ENCODE measurements around the gene RND3. TPM values are rescaled to one million over a fixed set of nuclear protein-coding genes. Genes with fewer than 3 reads are reported as not detected.

RND3 gene
- total RNA-seq, 4 donors from 2014 or later = 35.5 to 66.8 (median 47.6) TPM

DNA sequence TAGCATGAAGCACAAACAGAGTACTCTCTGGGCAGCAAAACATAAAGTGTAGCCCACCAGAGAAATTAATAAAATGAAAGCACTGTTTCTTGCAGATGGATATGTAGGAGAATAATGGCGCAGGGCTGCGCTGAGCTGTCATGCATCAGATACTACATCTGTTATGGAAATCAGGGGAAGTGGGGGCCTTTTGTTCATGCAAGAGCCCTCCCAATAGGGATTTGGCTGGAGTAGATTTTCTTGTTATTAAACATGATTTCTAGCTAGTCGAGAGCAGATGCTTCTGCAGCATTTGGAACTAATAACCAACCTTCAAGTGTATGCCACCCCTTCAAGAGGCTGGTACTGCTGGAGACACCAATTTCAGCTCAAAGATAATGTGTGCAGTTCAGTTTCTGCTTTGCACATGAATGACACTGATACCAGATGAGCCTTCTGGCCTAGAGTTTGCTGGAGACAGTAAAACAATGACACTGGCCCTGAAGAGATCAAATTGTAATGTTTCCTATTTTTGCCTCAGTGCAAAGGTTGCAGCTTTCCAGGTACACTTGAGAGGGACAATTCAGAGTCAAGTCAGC is 58.0 kb downstream of the RND3 start:
- TF ChIP-seq POLR2A (IDR thresholded peaks at IDR 0.05) = no peak
- TF ChIP-seq, protein P1, sequence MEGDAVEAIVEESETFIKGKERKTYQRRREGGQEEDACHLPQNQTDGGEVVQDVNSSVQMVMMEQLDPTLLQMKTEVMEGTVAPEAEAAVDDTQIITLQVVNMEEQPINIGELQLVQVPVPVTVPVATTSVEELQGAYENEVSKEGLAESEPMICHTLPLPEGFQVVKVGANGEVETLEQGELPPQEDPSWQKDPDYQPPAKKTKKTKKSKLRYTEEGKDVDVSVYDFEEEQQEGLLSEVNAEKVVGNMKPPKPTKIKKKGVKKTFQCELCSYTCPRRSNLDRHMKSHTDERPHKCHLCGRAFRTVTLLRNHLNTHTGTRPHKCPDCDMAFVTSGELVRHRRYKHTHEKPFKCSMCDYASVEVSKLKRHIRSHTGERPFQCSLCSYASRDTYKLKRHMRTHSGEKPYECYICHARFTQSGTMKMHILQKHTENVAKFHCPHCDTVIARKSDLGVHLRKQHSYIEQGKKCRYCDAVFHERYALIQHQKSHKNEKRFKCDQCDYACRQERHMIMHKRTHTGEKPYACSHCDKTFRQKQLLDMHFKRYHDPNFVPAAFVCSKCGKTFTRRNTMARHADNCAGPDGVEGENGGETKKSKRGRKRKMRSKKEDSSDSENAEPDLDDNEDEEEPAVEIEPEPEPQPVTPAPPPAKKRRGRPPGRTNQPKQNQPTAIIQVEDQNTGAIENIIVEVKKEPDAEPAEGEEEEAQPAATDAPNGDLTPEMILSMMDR (IDR thresholded peaks at IDR 0.05) = no peak
- H3K4me3 ChIP-seq (ENCODE audit: low read depth, poor library complexity, severe bottlenecking) = no peak overlapping the region
- DNase-seq (ENCODE audit: low spot score in 2 of 2) = no peak
- WGBS, 2 donors = 79 to 88% methylated on average over 3 of the region's 3 CpGs
- intact Hi-C loops (cut with DNase I; ENCODE audit: low total_unique reads) = no loop called here

- no peak overlapping the region for H3K4me3 ChIP-seq (ENCODE audit: low read depth, poor library complexity, severe bottlenecking)
- no peak for DNase-seq (ENCODE audit: low spot score in 2 of 2)
- no peak for TF ChIP-seq POLR2A (IDR thresholded peaks at IDR 0.05)
- TF ChIP-seq, protein P1 (IDR thresholded peaks at IDR 0.05) = no peak
- intact Hi-C loops (cut with DNase I; ENCODE audit: low total_unique reads) = no loop called here
- WGBS, 2 donors = 86 to 92% methylated on average over 2 of the region's 2 CpGs
Observed at GRCh38 chr2:150428641-150429040, 58.8 kb downstream of the RND3 start.

DNA sequence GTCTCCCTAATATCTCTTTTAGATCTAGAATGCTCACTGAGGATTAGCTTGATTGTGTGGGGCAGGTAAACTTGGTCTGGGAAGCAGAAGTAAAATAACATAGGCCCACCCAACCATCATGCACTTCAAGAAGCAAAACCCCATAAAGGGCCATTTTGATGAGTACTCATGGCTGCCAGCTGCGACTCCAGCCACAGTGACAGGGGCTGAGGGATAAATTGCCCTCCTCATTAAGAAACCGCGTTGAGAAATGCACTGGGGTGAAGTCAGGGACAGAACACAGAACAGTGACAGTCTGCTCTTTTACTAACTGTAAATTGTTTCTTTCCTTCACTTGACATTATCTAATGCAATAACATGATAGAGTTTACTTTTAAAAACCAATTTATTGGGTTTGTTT is 60.2 kb downstream of the RND3 start:
- no peak for TF ChIP-seq POLR2A (IDR thresholded peaks at IDR 0.05)
- TF ChIP-seq, protein P1 (IDR thresholded peaks at IDR 0.05) = no peak
- no peak overlapping the region for H3K4me3 ChIP-seq (ENCODE audit: low read depth, poor library complexity, severe bottlenecking)
- no peak for DNase-seq (ENCODE audit: low spot score in 2 of 2)
- 81 to 91% methylated on average over 3 of the region's 3 CpGs for WGBS, 2 donors
- intact Hi-C loops (cut with DNase I; ENCODE audit: low total_unique reads) = no loop called here

DNA sequence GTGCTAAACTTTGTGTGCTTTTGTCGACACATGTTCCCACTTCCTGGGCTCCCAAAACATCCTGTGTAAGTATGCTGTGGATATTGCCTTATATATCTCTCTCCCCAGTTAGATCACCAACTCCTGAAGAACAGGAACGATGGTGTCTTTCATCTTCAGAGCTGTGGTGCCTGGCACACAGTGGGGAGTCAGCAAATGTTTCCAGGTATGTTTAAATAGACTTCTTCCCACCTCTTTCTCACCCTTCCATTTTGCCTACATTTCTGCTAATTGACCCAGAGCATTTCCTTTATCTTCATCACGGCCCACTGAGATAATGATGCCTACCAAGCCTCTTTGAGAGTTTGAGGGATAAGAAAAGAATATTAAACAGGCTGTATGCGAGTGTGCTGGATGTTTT is 60.7 kb downstream of the RND3 start:
- 89 to 91% methylated on average over 4 of the region's 4 CpGs for WGBS, 2 donors
- TF ChIP-seq POLR2A (IDR thresholded peaks at IDR 0.05) = no peak
- TF ChIP-seq, protein P1 (IDR thresholded peaks at IDR 0.05) = no peak
- no peak overlapping the region for H3K4me3 ChIP-seq (ENCODE audit: low read depth, poor library complexity, severe bottlenecking)
- intact Hi-C loops (cut with DNase I; ENCODE audit: low total_unique reads) = no loop called here
- no peak for DNase-seq (ENCODE audit: low spot score in 2 of 2)

DNA sequence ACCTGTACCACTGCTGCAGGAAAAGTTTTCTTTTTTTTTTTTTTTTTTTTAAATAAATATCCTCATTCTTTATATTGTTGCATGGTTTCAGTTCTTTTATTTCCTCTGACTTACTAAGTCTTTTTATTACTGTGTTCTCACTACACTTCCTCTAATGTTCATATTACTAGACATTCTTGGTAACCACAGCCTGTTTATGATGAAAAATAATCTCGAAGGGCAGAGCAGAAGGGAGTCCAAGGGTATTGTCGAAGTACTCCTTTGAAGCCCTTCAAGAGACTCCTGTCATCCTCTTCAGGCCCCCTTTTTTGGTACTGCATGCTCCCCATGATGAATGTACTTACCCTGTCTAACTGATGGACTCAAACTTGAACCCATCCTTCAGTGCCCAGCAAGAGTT is 61.2 kb downstream of the RND3 start:
- TF ChIP-seq POLR2A (IDR thresholded peaks at IDR 0.05) = no peak
- TF ChIP-seq, protein P1 (IDR thresholded peaks at IDR 0.05) = no peak

More for the DNA sequence above, 61.2 kb downstream of the RND3 start:
- 73 to 79% methylated on average over 2 of the region's 2 CpGs for whole genome bisulfite sequencing, 2 donors
- intact Hi-C loops (cut with DNase I; ENCODE audit: low total_unique reads) = no loop called here
- DNase-seq (ENCODE audit: low spot score in 2 of 2) = no peak
- H3K4me3 ChIP-seq (ENCODE audit: low read depth, poor library complexity, severe bottlenecking) = no peak overlapping the region
